Left lung (tissue), 10 donors: Measurements from ENCODE around the gene KCND3. TPM values are rescaled to one million over a fixed set of nuclear protein-coding genes. Genes with fewer than 3 reads are reported as not detected.
"Not testable (repeated sequence)": the region's sequence is repeated elsewhere in the genome, so short reads cannot be mapped to it uniquely, and the experiment has no call there.

Experiments used
- ATAC-seq: fragments of 200-7000 bp; cut with Tn5 transposase; one replicate; pipeline ENCODE4 v1.9.1; 2020; ENCODE audit warnings: moderate library complexity
- DNase-seq, 4 donors: peaks; one replicate each; pipeline ENCODE4 v3.0.0-alpha.2; 2013 to 2020
- H3K27ac ChIP-seq, 2 donors: fragments of 200-600 bp; sonication (generic) in 1 of 2; one replicate each; pipeline versions ENCODE4 v1.5.0 to v1.8.0; 2020 to 2021
- H3K27me3 ChIP-seq, 2 donors: fragments of 200-600 bp; sonication (generic) in 1 of 2; one replicate each; pipeline versions ENCODE4 v1.5.0 to v1.8.0; 2020 to 2021
- H3K36me3 ChIP-seq, 2 donors: fragments of 200-600 bp; sonication (generic) in 1 of 2; one replicate each; pipeline versions ENCODE4 v1.5.0 to v1.8.0; 2020 to 2021
- H3K4me1 ChIP-seq, 2 donors: fragments of 200-600 bp; one replicate each; pipeline ENCODE4 v1.8.0; 2021
- H3K4me3 ChIP-seq, 2 donors: fragments of 200-600 bp; sonication (generic) in 1 of 2; one replicate each; pipeline versions ENCODE4 v1.5.0 to v1.8.0; 2020 to 2021; ENCODE audit warnings: mild to moderate bottlenecking in 1 of 2
- H3K9me3 ChIP-seq, 2 donors: fragments of 200-600 bp; sonication (generic) in 1 of 2; one replicate each; pipeline versions ENCODE4 v1.5.0 to v1.8.0; 2020 to 2021
- CTCF ChIP-seq, 2 donors: fragments of 200-600 bp; sonication (generic) in 1 of 2; IDR thresholded peaks; one replicate each; pipeline versions ENCODE4 v1.5.0 to v1.8.0; 2021; ENCODE audit warnings: antibody characterized with exemption in 2 of 2
- intact Hi-C, 2 donors: fragments of 100-400 bp; cut with DNase I; formaldehyde crosslinking; loops; one replicate each; pipeline versions ENCODE4 v1.11.2 to v1.14.2; 2022
- polyA plus RNA-seq, 6 donors: library from polyadenylated mRNA; unstranded; fragments of 120-200 nt; gene quantifications; one replicate each; pipeline ENCODE4 v1.2.1, GENCODE V29; 2013; ENCODE audit not compliant: insufficient read length in 6 of 6
- total RNA-seq, 2 donors: library from RNA; stranded (reverse); fragmentation: NEBNext Ultra II Directional; extraction: Animal tissue kit (Norgen Biotek cat#: 25700); gene quantifications; one replicate each; pipeline ENCODE4 v1.2.1, GENCODE V29; 2021
- donor health status: DM: no; HTN: yes; CAD: no.
- donor health status: DM: no; HTN: no; CAD: no.

Gene KCND3
- total and polyA plus RNA-seq, 8 donors = 0.32 to 10.2 (median 0.58) TPM

- Histone ChIP-seq H3K4me1 (no peaks in the 10 kb centered on the region), H3K4me3 (no peak overlapping the region), H3K27ac (no peak overlapping the region), H3K36me3 (no peaks in the 10 kb centered on the region), H3K27me3 (peaks cover 0 to 8% of the 10 kb centered on the region in 2 donors), H3K9me3 (no peaks in the 10 kb centered on the region)
- DNase-seq (no peak), ATAC-seq (no peak)
- intact Hi-C loops = no loop called here
- TF ChIP-seq CTCF (IDR thresholded peaks at IDR 0.05) = no peak
These were observed 242.9 kb downstream of the KCND3 start for GRCh38 chr1:111746614-111746999.

- intact Hi-C loops = no loop called here
- H3K9me3 ChIP-seq = no peaks in the 10 kb centered on the region
- no peak overlapping the region for H3K27ac ChIP-seq
- H3K27me3 ChIP-seq = peaks cover 0 to 15% of the 10 kb centered on the region in 2 donors
- no peak for TF ChIP-seq CTCF (IDR thresholded peaks at IDR 0.05)
- H3K36me3 ChIP-seq = no peaks in the 10 kb centered on the region
- ATAC-seq = no peak
- H3K4me3 ChIP-seq = no peak overlapping the region
- no peaks in the 10 kb centered on the region for H3K4me1 ChIP-seq
- DNase-seq = no peak
These were observed 243.5 kb downstream of the KCND3 start for GRCh38 chr1:111745675-111746613.

- TF ChIP-seq CTCF (IDR thresholded peaks at IDR 0.05) = no peak
- Histone ChIP-seq H3K9me3 (no peaks in the 10 kb centered on the region), H3K36me3 (no peaks in the 10 kb centered on the region), H3K27ac (no peak overlapping the region), H3K4me1 (peaks cover 0 to 18% of the 10 kb centered on the region in 2 donors), H3K4me3 (no peak overlapping the region), H3K27me3 (peaks cover 0 to 26% of the 10 kb centered on the region in 2 donors)
- intact Hi-C loops = no loop called here
- no peak for ATAC-seq
- DNase-seq = no peak
These were observed 245.8 kb downstream of the KCND3 start for GRCh38 chr1:111743679-111744101.

- peaks cover 0 to 24% of the 10 kb centered on the region in 2 donors for H3K4me1 ChIP-seq
- TF ChIP-seq CTCF (IDR thresholded peaks at IDR 0.05) = no peak
These were observed 246.4 kb downstream of the KCND3 start for GRCh38 chr1:111742938-111743549.

GRCh38 chr1:111742292-111742691 lies 247.2 kb downstream of the KCND3 start:
- intact Hi-C loops, H3K9me3 ChIP-seq, H3K4me3 ChIP-seq, ATAC-seq, DNase-seq, H3K27ac ChIP-seq, H3K36me3 ChIP-seq: not testable (repeated sequence)
- peaks cover 0 to 26% of the 10 kb centered on the region in 2 donors for H3K27me3 ChIP-seq
- H3K4me1 ChIP-seq = peaks cover 1 to 32% of the 10 kb centered on the region in 2 donors

More at GRCh38 chr1:111742938-111743549, 246.4 kb downstream of the KCND3 start:
- Histone ChIP-seq H3K27ac (no peak overlapping the region), H3K27me3 (peaks cover 0 to 26% of the 10 kb centered on the region in 2 donors), H3K36me3 (no peaks in the 10 kb centered on the region), H3K9me3 (no peaks in the 10 kb centered on the region), H3K4me3 (no peak overlapping the region)
- no peak for ATAC-seq
- intact Hi-C loops = no loop called here
- no peak for DNase-seq
